GM13977 (cell line): ENCODE measurements around the gene ZFC3H1.

Experiments
- DNase-seq: peaks from one replicate; pipeline ENCODE4 v3.0.0; 2012; ENCODE audit warnings: low spot score
- CTCF ChIP-seq: IDR thresholded peaks from 2 replicates; pipeline ENCODE4 v1.5.1; 2012; ENCODE audit warnings: mild to moderate bottlenecking, control low read depth; ENCODE audit not compliant: insufficient read depth; ENCODE audit errors: extremely low read depth, missing control alignments
- in situ Hi-C: fragments of 300-500 bp; cut with MboI; formaldehyde crosslinking; loops from one replicate; pipeline ENCODE4 v1.12.0; 2022; ENCODE audit warnings: low sequenced_read_pairs, low pct_unique_long_range_greater_than_20kb, mixed read lengths, inconsistent platforms; ENCODE audit not compliant: unreplicated experiment

The ZFC3H1 gene

DNA sequence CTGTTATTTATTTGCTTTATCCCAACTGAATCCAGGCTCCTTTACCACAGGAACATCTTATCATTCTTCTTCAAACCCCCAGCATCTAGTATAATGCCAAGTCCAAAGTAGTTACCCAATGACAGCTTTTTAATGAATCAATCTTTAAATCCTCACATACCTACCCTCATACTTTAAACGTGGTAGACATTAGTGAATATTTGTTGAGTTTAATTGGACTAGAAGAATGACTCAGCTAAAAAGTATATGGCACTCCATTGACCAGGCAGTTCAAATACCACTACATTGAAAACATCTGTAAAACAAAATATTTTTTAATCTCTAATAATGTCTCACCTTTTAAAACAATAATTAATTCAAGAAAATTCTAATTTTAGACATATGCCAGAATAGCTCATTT is 98.1 kb downstream of the ZFC3H1 start:
- no peak for TF ChIP-seq CTCF
- in situ Hi-C loops: no loop called here
- no peak for DNase-seq

DNA sequence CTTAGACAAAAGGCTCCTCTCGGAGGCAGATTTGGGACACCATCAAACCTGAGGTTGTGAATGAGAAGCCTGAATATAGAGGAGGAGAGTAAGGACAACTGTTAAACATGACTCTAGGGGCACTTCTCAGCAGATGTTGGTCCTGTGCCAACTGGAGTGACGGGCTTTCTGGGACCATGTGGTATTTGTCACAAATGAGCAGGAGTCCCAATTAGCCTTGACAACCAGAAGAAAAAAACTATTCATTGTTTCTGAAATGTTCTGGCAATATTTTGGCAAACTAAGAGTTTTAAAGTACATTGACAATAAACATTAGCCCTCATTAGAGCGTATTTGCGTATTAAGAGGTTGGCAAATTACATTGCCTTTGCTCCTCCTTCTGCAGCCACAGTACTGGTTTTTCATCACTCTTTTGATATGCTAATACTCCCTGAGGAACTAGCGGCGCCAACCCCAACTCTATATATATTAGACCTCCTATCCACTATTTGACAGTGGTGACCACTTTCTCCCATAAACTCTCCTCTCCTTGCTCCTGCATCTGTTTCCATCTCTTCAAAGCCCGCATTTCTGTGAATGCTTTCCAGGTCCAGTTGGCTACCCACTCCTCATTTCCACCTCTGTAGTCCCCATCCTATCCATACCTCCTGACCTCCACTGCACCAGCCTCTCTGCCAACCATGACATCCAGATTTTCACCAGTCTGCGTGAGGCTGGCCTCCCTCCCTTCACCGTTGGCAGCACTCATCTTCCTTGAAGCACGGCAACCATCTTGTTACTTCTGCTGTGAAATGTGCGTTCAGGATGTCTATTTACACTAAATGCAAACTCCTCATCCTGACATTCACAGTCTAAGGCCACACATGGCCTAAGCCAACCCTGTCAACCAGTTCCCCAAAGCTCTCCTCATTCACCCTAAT is 100.7 kb downstream of the ZFC3H1 start:
- in situ Hi-C loops: no loop called here
- TF ChIP-seq CTCF: no peak
- DNase-seq: no peak
